GM18951 (cell line): ENCODE measurements around the gene TOR1AIP2.

ENCODE experiments used
- POLR2A ChIP-seq: IDR thresholded peaks from 4 replicates; pipeline ENCODE4 v1.6.1; 2011; ENCODE audit warnings: mild to moderate bottlenecking; ENCODE audit not compliant: insufficient read length, insufficient read depth; ENCODE audit errors: extremely low read depth
- in situ Hi-C: fragments of 300-500 bp; cut with MboI; formaldehyde crosslinking; loops from one replicate; pipeline ENCODE4 v1.12.0; 2022; ENCODE audit warnings: low sequenced_read_pairs, mixed read lengths, inconsistent platforms; ENCODE audit not compliant: unreplicated experiment

The TOR1AIP2 gene

DNA sequence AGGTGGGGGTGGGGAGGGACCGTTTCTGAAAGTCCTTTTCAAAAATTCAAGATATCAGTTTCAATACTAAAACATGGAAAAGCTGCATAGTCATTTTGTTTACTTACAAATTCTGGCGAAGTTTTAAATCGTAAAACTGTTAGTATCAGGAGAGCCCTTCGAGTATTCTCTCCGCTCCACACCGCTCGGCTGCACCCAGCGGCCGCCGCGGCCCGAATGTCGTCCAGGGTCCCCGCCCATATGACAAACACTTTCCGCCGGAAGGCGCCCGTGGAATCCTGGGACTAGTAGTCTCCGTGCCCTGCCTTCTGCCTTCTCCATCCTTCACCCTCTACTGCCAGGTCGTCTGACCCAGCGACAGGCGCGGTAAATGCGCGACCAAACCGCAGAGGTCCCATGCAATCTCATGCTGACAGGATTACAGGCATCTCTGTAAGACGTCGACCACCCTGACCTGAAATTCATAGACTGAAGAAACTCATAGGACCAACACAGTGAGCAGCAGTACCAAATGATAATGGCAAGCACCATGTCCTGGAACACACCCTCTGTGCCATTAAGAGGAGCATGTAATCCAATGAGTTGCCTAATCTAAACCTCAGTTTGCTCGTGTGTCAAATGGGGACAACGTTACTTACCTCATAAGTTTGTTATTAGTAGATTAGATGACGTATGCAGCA lies at the start of gene TOR1AIP2:
TSS of gene TOR1AIP2 (minus strand) at position 218 of the 680 bp plus-strand sequence. CDS start 25,138 bp downstream, outside the sequence.
- peak; percentile 97 for TF ChIP-seq POLR2A
- in situ Hi-C loops: loop anchor here (10.0 kb wide), 1 partner anchor 297 kb away; no protein-coding TSS in a partner anchor

DNA sequence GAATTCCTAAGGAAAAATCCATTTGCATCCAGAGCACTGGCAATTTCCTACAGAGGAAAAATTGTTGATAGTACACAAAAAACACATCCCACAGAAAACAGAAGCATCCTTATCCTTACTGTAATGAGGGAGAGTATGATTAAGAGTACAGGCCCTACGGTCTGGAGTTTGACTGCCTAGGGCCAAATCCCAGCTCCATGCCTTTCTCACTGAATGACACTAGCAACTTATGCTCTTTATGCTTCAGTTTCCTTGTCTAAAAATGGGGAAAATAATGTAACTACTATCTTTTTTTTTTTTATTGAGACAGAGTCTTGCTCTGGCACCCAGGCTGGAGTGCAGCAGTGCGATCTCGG lies 49.2 kb upstream of the TOR1AIP2 start:
- in situ Hi-C loops: no loop called here
- no peak for TF ChIP-seq POLR2A

DNA sequence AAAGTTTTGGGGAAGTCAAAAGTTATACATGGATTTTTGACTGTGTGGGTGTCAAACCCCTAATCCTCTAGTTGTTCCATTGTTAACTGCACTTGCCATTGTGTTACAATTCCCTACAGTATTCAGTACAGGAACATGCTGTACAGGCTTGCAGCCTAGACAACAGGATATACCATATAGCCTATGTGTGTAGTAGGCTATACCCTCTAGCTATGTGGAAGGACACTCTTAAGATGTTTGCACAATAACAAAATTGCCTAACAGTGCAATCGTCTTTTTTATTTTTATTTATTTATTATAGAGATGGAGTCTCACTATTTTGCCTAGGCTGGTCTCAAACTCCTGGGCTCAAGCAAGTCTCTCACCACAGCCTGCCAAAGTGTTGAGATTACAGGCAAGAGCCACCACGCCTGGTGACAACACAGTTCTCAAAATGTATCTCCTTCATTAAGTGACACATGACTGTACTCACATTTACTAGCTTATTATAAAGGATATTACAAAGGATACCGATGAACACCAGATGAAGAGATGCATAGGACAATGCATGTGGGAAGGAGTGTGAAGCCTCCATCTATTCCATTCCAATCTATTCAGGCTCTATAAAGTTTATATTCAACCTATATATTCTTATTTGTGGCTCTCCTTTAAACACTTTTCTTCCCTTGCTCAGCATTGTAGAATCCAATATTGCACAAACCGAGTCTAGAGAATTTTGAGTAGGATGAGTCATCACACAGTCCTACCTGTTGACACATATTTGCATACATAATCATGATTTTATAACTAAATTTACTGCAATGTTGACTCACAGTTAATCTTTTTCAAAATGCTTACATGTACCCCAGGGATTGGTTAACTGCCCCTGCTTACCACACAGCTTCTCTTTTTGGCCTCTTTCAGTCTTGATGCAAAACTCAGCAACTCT lies 48.6 kb upstream of the TOR1AIP2 start:
- TF ChIP-seq POLR2A: no peak
- in situ Hi-C loops: no loop called here

DNA sequence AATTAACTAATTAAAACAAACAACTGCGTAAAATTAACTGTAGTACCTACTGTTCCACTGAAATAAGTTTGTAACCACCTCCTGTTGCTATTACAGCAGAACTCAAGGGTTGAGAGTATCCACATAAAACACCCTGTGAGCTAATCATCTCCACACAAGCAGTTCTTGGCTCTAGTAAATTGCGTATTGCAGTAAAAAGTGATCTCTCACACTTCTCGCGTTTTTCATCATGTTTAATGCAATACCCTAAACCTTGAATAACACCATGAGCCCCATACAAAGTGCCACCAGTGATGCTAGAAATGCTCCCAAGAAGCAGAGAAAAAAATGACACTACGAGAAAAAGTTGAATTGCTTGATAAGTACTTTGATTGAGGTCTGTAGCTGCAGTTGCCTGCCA lies 47.7 kb upstream of the TOR1AIP2 start:
- TF ChIP-seq POLR2A: no peak

DNA sequence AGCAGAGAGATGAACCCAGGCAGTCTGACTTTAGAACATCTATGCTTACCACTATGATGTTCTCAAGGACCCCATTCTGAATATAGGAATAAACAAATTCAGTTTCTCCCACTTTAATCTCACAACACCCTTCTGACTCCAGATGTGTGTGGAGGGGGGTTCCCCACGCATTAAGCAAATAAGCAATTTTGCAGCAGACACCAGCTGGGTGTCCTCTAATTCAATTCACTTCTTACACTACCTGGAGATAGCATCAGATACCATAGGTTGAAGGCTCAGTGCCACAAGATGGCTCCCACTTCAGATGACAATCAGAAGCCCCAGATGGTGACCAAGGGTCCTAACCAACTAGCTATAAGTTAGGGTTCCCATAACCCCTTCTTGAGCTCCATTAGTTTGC lies 46.7 kb upstream of the TOR1AIP2 start:
- in situ Hi-C loops: no loop called here

More for the DNA sequence above, 47.7 kb upstream of the TOR1AIP2 start:
- in situ Hi-C loops: no loop called here

DNA sequence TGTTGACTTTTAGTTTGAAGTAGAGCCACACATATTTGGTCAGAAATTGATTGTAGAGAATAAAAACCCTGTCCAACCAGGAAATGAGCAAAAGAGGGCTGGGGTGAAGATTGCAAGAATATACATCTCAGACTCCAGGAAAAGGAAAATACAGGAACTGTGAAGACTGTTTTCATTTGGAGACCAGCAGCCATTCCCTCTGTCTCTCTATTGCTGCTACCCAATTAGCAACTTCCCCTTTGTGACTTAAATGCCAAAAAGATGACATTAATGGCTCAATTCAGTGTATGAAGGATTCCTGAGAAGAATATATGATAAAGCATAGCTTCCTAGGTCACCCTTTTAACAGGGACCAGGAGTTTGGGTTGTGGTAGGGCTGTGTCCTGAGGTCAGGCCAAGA lies 45.4 kb upstream of the TOR1AIP2 start:
- TF ChIP-seq POLR2A: no peak
- in situ Hi-C loops: no loop called here

More for the DNA sequence above, 46.7 kb upstream of the TOR1AIP2 start:
- no peak for TF ChIP-seq POLR2A

DNA sequence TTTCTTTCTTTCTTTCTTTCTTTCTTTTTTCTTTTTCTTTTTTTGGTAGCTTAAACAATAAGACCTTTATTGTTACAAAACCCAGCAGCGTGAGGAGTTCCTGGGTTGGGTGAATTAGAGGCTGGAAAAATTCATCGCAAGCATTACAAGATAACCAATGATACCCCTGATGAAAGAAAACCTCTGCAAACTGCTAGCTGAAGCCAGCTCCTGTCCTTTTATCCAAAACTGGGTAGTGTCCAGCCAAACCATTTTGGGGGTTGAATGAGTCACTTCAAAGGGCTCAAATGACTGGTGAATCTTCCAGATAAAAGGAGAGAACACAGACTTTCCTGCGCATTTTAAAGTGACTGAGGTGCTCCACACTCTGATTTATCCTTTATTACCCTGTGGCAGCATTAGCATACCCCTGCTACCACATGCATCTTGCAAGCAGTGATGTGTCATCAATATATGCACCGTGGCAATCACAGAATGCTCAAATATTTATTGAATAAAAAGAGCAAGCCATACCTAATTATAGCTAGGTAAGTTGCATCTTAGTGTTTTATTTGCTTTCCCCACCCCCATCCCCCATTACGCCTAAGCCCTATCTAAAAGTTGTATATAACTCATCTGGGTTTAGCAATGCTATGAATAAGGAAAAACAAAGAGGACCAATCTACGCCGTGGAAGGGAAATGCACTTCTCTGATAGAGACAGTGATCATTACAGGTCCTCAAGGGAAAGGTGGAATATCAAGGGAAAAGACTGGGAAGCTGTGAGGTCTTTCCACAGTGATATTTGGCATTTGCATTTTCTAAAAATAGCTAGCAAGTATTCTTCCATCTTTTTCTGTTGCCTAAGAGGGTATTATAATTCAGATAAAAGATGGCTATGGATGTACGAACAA lies 44.6 kb upstream of the TOR1AIP2 start:
- TF ChIP-seq POLR2A: no peak
- in situ Hi-C loops: no loop called here

DNA sequence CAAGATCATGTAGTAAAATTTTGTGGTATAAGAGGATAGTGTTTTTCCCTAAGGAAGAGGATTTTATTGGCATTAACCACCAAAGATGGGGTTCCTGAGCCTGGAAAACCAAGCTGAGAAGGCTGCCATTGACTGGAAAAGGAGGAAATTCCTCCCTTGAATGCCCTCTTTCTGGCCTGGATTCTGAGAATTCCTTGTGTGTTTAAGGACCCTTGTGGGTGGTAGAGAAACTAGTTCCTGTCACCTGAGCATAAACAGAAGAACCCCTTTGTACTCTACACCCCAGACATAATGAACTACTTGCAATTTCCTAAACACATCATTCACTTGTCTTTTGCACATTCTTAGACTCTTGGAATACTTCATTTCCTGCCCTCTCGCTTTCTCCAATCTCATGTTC lies 43.9 kb upstream of the TOR1AIP2 start:
- in situ Hi-C loops: no loop called here
- TF ChIP-seq POLR2A: no peak

DNA sequence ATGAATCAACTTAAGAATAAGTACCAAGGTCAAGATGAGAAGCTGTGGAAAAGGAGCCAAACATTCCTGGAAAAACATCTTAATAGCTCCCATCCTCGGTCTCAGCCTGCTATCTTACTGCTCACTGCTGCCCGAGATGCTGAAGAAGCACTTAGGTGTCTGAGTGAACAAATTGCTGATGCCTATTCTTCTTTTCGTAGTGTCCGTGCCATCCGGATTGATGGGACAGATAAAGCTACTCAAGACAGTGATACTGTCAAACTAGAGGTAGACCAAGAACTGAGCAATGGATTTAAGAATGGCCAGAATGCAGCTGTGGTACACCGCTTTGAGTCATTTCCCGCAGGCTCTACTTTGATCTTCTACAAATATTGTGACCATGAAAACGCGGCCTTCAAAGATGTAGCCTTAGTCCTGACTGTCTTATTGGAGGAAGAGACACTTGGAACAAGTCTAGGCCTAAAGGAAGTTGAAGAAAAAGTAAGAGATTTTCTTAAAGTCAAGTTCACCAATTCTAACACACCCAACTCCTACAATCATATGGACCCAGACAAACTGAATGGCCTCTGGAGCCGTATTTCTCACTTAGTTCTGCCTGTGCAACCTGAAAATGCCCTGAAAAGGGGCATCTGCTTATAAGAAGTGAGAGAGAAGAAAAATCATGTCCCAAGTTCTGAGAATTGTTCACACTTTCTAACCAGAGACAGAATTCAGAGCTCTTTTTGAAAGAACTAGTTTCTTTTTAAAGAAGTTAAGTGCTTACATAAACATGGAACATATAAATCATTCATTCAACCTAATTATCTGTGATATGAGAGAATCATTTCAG lies 40.2 kb upstream of the TOR1AIP2 start:
- in situ Hi-C loops: no loop called here
- no peak for TF ChIP-seq POLR2A

DNA sequence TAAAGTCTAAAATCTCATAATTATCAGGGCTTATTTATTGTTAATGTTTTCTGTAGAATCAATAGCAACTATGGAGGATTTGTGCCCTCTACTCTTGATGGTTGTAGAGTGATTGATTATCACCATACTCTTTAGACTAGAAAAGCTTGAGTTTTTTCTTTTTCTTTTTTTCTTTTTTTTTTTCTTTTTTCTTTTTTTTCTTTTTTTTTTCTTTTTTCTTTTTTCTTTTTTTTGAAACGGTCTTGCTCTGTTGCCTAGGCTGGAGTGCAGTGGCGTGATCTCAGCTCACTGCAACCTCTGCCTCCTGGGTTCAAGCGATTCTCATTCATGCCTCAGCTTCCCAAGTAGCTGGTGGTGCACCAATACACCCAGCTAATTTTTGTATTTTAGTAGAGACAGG lies 34.2 kb upstream of the TOR1AIP2 start:
- in situ Hi-C loops: no loop called here

DNA sequence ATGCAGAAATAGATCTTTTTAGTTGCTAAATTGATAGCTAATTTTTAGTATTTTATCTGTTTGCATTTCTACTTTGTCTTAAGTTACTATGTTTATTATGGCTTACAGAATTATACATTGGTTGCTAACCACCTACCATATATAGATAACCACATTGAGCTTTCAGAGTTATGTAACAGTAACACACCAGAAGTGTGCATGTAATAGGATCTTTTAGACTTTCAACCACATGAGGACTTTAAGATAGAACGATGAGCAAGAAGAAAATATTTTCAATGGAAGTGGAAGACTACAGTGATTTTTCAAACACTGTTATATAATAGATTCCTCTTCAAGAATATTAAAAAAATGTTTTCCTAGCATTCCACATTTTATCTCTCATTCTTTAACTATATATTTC lies 33.3 kb upstream of the TOR1AIP2 start:
- TF ChIP-seq POLR2A: no peak
- in situ Hi-C loops: no loop called here

More for the DNA sequence above, 34.2 kb upstream of the TOR1AIP2 start:
- TF ChIP-seq POLR2A: no peak

DNA sequence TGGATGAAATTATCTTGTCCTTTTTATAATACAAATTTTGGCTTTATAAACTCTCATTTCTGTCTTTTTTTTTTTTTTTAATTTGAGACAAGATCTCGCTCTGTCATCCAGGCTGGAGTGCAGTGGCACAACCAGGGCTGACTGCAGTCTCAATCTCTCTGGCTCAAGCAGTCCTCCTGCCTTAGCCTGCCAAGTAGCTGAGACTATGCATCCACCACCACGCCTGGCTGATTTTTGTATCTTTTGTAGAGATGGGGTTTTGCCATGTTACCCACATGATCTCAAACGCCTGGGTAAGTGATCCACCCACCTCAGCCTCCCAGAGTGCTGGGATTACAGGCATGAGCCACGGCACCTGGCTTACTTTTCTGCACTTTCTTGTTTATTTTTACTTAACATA lies 12.0 kb upstream of the TOR1AIP2 start:
- in situ Hi-C loops: no loop called here
- no peak for TF ChIP-seq POLR2A

DNA sequence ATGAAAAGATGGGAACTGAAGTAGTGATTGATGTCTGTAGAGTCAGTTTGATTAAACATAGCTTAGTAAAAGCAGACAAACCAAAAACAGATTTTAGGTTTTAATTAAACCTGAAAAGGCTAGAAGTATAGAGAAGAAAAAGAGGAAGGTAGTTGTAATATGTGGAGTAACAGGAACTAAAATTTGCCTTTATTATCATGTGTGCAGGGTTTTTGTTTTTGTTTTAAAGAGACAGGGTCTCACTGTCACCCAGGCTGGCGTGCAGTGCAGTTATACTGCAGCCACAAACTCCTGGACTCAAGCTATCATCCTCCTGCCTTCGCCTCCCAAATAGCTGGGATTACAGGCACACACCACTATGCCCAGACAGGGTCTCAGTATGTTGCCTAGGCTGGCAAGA lies 10.5 kb upstream of the TOR1AIP2 start:
- in situ Hi-C loops: no loop called here

More for the DNA sequence above, 10.5 kb upstream of the TOR1AIP2 start:
- TF ChIP-seq POLR2A: no peak
